ENCODE measurements around the gene CBFA2T2.

DNA sequence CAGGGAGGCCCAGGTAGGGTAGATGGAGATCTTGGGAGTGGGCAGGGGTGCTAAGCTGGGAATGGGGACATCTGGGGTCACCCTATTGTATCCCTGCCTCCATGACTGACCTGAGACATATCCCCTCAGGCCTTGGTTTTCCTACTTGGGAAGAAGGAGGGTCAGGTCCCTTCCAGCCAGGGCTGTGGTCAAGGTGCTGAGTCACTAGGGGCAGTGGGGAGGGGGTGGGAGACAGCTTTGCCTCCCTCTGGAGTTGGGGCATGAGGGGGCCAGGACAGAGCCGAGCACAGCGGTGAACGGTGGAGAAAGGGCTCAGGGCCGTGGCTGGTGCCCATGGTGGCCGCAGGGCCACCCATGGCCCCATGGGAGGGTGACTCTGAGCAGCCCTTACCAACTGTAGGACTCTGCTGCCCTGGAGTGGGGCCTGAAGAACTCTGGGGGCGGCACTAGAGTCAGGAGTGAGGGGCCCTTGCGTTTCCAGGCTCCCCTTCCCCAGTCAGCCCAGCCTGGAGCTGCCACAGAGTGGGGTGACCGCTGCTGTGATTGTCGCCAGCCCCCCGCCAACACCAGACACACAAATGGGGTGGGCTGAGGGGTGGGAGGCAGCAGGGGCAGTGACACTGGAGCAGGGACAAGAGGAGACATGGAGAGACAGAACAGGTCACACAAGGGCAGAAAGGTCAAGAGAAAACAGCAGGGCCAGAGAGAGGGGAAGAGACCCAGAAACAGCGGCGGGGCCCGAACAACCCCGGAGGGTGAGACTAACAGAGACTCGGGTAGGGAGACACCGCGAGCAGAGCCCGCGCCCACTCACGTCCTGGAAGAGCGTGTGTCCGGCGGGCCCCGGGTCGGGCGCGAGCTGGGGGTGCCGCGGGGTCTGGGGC is 183.8 kb downstream of the CBFA2T2 start:
- TF ChIP-seq, protein P1, sequence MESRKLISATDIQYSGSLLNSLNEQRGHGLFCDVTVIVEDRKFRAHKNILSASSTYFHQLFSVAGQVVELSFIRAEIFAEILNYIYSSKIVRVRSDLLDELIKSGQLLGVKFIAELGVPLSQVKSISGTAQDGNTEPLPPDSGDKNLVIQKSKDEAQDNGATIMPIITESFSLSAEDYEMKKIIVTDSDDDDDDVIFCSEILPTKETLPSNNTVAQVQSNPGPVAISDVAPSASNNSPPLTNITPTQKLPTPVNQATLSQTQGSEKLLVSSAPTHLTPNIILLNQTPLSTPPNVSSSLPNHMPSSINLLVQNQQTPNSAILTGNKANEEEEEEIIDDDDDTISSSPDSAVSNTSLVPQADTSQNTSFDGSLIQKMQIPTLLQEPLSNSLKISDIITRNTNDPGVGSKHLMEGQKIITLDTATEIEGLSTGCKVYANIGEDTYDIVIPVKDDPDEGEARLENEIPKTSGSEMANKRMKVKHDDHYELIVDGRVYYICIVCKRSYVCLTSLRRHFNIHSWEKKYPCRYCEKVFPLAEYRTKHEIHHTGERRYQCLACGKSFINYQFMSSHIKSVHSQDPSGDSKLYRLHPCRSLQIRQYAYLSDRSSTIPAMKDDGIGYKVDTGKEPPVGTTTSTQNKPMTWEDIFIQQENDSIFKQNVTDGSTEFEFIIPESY (IDR thresholded peaks at IDR 0.05) = no peak
- TF ChIP-seq POLR2AphosphoS5 (IDR thresholded peaks at IDR 0.05; ENCODE audit: low read length) = no peak
- TF ChIP-seq, protein P2, sequence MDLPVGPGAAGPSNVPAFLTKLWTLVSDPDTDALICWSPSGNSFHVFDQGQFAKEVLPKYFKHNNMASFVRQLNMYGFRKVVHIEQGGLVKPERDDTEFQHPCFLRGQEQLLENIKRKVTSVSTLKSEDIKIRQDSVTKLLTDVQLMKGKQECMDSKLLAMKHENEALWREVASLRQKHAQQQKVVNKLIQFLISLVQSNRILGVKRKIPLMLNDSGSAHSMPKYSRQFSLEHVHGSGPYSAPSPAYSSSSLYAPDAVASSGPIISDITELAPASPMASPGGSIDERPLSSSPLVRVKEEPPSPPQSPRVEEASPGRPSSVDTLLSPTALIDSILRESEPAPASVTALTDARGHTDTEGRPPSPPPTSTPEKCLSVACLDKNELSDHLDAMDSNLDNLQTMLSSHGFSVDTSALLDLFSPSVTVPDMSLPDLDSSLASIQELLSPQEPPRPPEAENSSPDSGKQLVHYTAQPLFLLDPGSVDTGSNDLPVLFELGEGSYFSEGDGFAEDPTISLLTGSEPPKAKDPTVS (IDR thresholded peaks at IDR 0.05; ENCODE audit: low read depth, low read length) = no peak
- TF ChIP-seq NR2C1 (IDR thresholded peaks at IDR 0.05) = no peak
